ENCODE measurements around the gene PSMD1.
"Not testable (repeated sequence)": the region's sequence is repeated elsewhere in the genome, so short reads cannot be mapped to it uniquely, and the experiment has no call there.

PSMD1 gene

GRCh38 chr2:231059756-231060155, 3.1 kb downstream of the PSMD1 start:
- H3K9me3 ChIP-seq (ENCODE audit: control insufficient read depth in 2 of 2, low read length in 2 of 2) = no peaks in the 10 kb centered on the region
- H3K27me3 ChIP-seq (ENCODE audit: control insufficient read depth in 1 of 2, insufficient read depth in 2 of 2, low read length in 2 of 2) = no peaks in the 10 kb centered on the region
- H3K4me1 ChIP-seq (ENCODE audit: control insufficient read depth, insufficient read depth, low read length) = peaks cover 25% of the 10 kb centered on the region
- no peak overlapping the region for H3K27ac ChIP-seq (ENCODE audit: low read length)
- no peak overlapping the region for H3K4me3 ChIP-seq (ENCODE audit: low read length in 2 of 2)
- H3K9ac ChIP-seq (ENCODE audit: low read length in 2 of 2) = no peak overlapping the region
- H3K36me3 ChIP-seq (ENCODE audit: control insufficient read depth in 2 of 2, insufficient read depth in 2 of 2, low read length in 2 of 2) = peaks cover 8 to 17% of the 10 kb centered on the region in 2 donors

DNA sequence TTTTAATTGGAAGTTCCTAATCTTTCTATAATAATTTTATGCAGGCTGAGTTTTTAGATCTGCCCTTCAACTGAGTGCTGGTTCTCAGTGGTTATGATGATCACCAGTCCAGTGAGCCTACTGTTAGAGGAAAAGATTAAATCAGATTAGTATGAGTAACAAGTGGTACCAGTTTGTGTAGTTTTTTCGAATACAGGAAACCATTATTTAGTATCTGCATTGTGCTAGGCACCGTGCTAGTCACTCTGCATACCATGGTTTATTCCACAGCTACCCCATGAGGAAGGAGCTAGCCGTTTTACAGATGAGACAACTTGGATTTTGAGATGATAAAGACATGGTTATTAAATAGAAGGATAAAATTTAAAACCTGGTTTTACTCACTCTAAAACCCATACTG, 6.1 kb downstream of the PSMD1 start:
- Histone ChIP-seq H3K4me1 (ENCODE audit: control insufficient read depth, insufficient read depth, low read length) (peaks cover 17% of the 10 kb centered on the region), H3K36me3 (ENCODE audit: control insufficient read depth in 2 of 2, insufficient read depth in 2 of 2, low read length in 2 of 2) (peaks cover 18 to 35% of the 10 kb centered on the region in 2 donors), H3K27ac (ENCODE audit: low read length) (no peak overlapping the region), H3K9me3 (ENCODE audit: control insufficient read depth in 2 of 2, low read length in 2 of 2) (no peaks in the 10 kb centered on the region), H3K4me3 (ENCODE audit: low read length in 2 of 2) (no peak overlapping the region), H3K9ac (ENCODE audit: low read length in 2 of 2) (no peak overlapping the region), H3K27me3 (ENCODE audit: control insufficient read depth in 1 of 2, insufficient read depth in 2 of 2, low read length in 2 of 2) (no peaks in the 10 kb centered on the region)

DNA sequence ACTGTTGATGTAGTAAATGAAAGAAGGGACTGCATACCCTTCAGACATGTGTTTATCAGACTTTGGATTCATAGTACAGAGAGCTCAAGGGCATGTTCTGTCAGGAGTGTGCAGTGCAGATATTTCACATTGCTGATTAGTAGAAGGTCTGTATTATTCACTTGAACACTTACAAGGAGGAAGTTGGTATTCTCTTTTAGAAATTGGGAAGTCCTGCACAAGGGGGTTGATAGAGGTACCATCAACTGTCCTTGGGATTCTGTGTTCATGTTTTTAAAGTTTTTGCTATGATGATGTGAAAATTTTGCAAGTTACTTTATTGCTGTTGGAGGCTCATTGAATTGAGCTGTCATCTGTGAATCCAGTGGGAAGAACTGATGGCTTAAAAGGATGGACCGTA, 6.7 kb downstream of the PSMD1 start:
- Histone ChIP-seq H3K9me3 (ENCODE audit: control insufficient read depth in 2 of 2, low read length in 2 of 2) (no peaks in the 10 kb centered on the region), H3K27ac (ENCODE audit: low read length) (no peak overlapping the region), H3K4me1 (ENCODE audit: control insufficient read depth, insufficient read depth, low read length) (peaks cover 12% of the 10 kb centered on the region), H3K4me3 (ENCODE audit: low read length in 2 of 2) (no peak overlapping the region), H3K9ac (ENCODE audit: low read length in 2 of 2) (no peak overlapping the region), H3K36me3 (ENCODE audit: control insufficient read depth in 2 of 2, insufficient read depth in 2 of 2, low read length in 2 of 2) (peaks cover 23 to 41% of the 10 kb centered on the region in 2 donors), H3K27me3 (ENCODE audit: control insufficient read depth in 1 of 2, insufficient read depth in 2 of 2, low read length in 2 of 2) (no peaks in the 10 kb centered on the region)

- no peaks in the 10 kb centered on the region for H3K9me3 ChIP-seq (ENCODE audit: control insufficient read depth in 2 of 2, low read length in 2 of 2)
- no peak overlapping the region for H3K9ac ChIP-seq (ENCODE audit: low read length in 2 of 2)
- H3K4me3 ChIP-seq (ENCODE audit: low read length in 2 of 2) = no peak overlapping the region
- no peaks in the 10 kb centered on the region for H3K27me3 ChIP-seq (ENCODE audit: control insufficient read depth in 1 of 2, insufficient read depth in 2 of 2, low read length in 2 of 2)
- peaks cover 29 to 46% of the 10 kb centered on the region in 2 donors for H3K36me3 ChIP-seq (ENCODE audit: control insufficient read depth in 2 of 2, insufficient read depth in 2 of 2, low read length in 2 of 2)
- no peak overlapping the region for H3K27ac ChIP-seq (ENCODE audit: low read length)
- H3K4me1 ChIP-seq (ENCODE audit: control insufficient read depth, insufficient read depth, low read length) = no peaks in the 10 kb centered on the region
These were observed 9.3 kb downstream of the PSMD1 start for GRCh38 chr2:231065966-231066365.

GRCh38 chr2:231067531-231067930, 10.9 kb downstream of the PSMD1 start:
- H3K27ac ChIP-seq (ENCODE audit: low read length); H3K4me1 ChIP-seq (ENCODE audit: control insufficient read depth, insufficient read depth, low read length): not testable (repeated sequence)
- peaks cover 34 to 51% of the 10 kb centered on the region in 2 donors for H3K36me3 ChIP-seq (ENCODE audit: control insufficient read depth in 2 of 2, insufficient read depth in 2 of 2, low read length in 2 of 2)

GRCh38 chr2:231068525-231069222, 12.0 kb downstream of the PSMD1 start:
- H3K27me3 ChIP-seq (ENCODE audit: control insufficient read depth in 1 of 2, insufficient read depth in 2 of 2, low read length in 2 of 2) = no peaks in the 10 kb centered on the region
- no peak overlapping the region for H3K4me3 ChIP-seq (ENCODE audit: low read length in 2 of 2)
- H3K27ac ChIP-seq (ENCODE audit: low read length) = no peak overlapping the region
- H3K9me3 ChIP-seq (ENCODE audit: control insufficient read depth in 2 of 2, low read length in 2 of 2) = no peaks in the 10 kb centered on the region
- H3K36me3 ChIP-seq (ENCODE audit: control insufficient read depth in 2 of 2, insufficient read depth in 2 of 2, low read length in 2 of 2) = peaks cover 30 to 50% of the 10 kb centered on the region in 2 donors
- no peaks in the 10 kb centered on the region for H3K4me1 ChIP-seq (ENCODE audit: control insufficient read depth, insufficient read depth, low read length)
- no peak overlapping the region for H3K9ac ChIP-seq (ENCODE audit: low read length in 2 of 2)

More at GRCh38 chr2:231067531-231067930, 10.9 kb downstream of the PSMD1 start:
- H3K9ac ChIP-seq (ENCODE audit: low read length in 2 of 2); H3K27me3 ChIP-seq (ENCODE audit: control insufficient read depth in 1 of 2, insufficient read depth in 2 of 2, low read length in 2 of 2); H3K9me3 ChIP-seq (ENCODE audit: control insufficient read depth in 2 of 2, low read length in 2 of 2); H3K4me3 ChIP-seq (ENCODE audit: low read length in 2 of 2): not testable (repeated sequence)

DNA sequence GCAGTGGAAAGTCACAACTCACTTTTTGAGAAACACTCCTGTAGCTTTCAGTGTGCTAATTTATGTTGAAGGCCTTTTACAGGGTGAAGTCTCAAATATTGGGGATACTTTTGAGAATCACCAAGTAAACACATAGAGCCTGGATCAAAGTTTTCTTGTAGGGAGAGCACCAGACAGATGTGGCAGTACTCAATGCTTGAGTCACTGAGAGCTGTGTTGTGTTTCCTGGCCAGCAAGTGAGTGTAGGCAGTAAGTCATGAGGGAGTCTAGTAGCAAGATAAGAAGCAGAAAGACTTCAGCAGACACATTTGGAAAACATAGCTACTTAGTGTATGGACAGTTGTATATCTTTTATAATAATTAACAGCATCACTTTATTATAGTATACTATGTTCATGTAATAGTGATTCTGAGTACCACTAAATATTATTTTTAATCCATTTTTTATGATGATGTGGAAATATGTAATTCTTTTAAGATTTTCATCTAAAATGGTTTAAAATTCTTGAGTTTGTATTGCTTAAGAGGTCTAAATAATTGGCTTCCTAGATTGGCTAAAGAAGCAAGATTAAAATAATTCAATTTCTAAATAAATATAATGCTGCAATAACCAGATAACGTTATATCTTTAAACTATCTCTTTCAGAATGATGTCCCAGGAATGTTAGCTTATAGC, 12.8 kb downstream of the PSMD1 start:
- Histone ChIP-seq H3K36me3 (ENCODE audit: control insufficient read depth in 2 of 2, insufficient read depth in 2 of 2, low read length in 2 of 2) (peaks cover 30 to 43% of the 10 kb centered on the region in 2 donors), H3K4me3 (ENCODE audit: low read length in 2 of 2) (no peak overlapping the region), H3K4me1 (ENCODE audit: control insufficient read depth, insufficient read depth, low read length) (no peaks in the 10 kb centered on the region), H3K9me3 (ENCODE audit: control insufficient read depth in 2 of 2, low read length in 2 of 2) (no peaks in the 10 kb centered on the region), H3K9ac (ENCODE audit: low read length in 2 of 2) (no peak overlapping the region), H3K27me3 (ENCODE audit: control insufficient read depth in 1 of 2, insufficient read depth in 2 of 2, low read length in 2 of 2) (no peaks in the 10 kb centered on the region), H3K27ac (ENCODE audit: low read length) (no peak overlapping the region)

DNA sequence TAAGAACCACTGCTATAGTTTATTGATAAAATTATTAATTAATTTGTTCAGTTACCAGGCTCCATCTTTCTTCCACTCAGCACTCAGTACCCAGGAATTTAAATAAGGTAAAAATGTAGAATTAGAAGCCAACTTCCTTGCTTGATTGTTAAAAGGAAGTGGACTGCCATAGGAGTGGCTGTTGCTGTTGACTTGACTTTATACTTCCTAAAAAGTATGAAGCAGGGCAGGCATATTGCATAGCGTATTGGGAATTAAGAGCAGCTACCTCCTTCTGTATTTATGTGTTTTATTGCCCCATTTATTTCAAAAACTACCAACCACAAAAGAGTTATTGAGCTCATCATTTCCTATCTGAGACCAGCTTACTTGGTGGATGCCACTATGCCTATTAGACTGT, 27.9 kb downstream of the PSMD1 start:
- Histone ChIP-seq H3K27ac (ENCODE audit: low read length) (no peak overlapping the region), H3K27me3 (ENCODE audit: control insufficient read depth in 1 of 2, insufficient read depth in 2 of 2, low read length in 2 of 2) (no peaks in the 10 kb centered on the region), H3K9ac (ENCODE audit: low read length in 2 of 2) (no peak overlapping the region), H3K36me3 (ENCODE audit: control insufficient read depth in 2 of 2, insufficient read depth in 2 of 2, low read length in 2 of 2) (peaks cover 44 to 53% of the 10 kb centered on the region in 2 donors), H3K9me3 (ENCODE audit: control insufficient read depth in 2 of 2, low read length in 2 of 2) (no peaks in the 10 kb centered on the region), H3K4me1 (ENCODE audit: control insufficient read depth, insufficient read depth, low read length) (no peaks in the 10 kb centered on the region), H3K4me3 (ENCODE audit: low read length in 2 of 2) (no peak overlapping the region)

GRCh38 chr2:231088754-231089153, 32.1 kb downstream of the PSMD1 start:
- Histone ChIP-seq H3K9ac (ENCODE audit: low read length in 2 of 2) (no peak overlapping the region), H3K4me3 (ENCODE audit: low read length in 2 of 2) (no peak overlapping the region), H3K4me1 (ENCODE audit: control insufficient read depth, insufficient read depth, low read length) (no peaks in the 10 kb centered on the region), H3K9me3 (ENCODE audit: control insufficient read depth in 2 of 2, low read length in 2 of 2) (no peaks in the 10 kb centered on the region), H3K27me3 (ENCODE audit: control insufficient read depth in 1 of 2, insufficient read depth in 2 of 2, low read length in 2 of 2) (no peaks in the 10 kb centered on the region), H3K36me3 (ENCODE audit: control insufficient read depth in 2 of 2, insufficient read depth in 2 of 2, low read length in 2 of 2) (peaks cover 23 to 35% of the 10 kb centered on the region in 2 donors), H3K27ac (ENCODE audit: low read length) (no peak overlapping the region)

GRCh38 chr2:231093933-231094332, 37.3 kb downstream of the PSMD1 start:
- Histone ChIP-seq H3K27ac (ENCODE audit: low read length) (no peak overlapping the region), H3K4me1 (ENCODE audit: control insufficient read depth, insufficient read depth, low read length) (no peaks in the 10 kb centered on the region), H3K9ac (ENCODE audit: low read length in 2 of 2) (no peak overlapping the region), H3K27me3 (ENCODE audit: control insufficient read depth in 1 of 2, insufficient read depth in 2 of 2, low read length in 2 of 2) (no peaks in the 10 kb centered on the region), H3K4me3 (ENCODE audit: low read length in 2 of 2) (no peak overlapping the region), H3K36me3 (ENCODE audit: control insufficient read depth in 2 of 2, insufficient read depth in 2 of 2, low read length in 2 of 2) (peaks cover 3 to 16% of the 10 kb centered on the region in 2 donors), H3K9me3 (ENCODE audit: control insufficient read depth in 2 of 2, low read length in 2 of 2) (no peaks in the 10 kb centered on the region)

- Histone ChIP-seq H3K9ac (ENCODE audit: low read length in 2 of 2) (no peak overlapping the region), H3K9me3 (ENCODE audit: control insufficient read depth in 2 of 2, low read length in 2 of 2) (peaks cover 2 to 3% of the 10 kb centered on the region in 2 donors), H3K27ac (ENCODE audit: low read length) (no peak overlapping the region), H3K36me3 (ENCODE audit: control insufficient read depth in 2 of 2, insufficient read depth in 2 of 2, low read length in 2 of 2) (peaks cover 3 to 16% of the 10 kb centered on the region in 2 donors), H3K4me3 (ENCODE audit: low read length in 2 of 2) (no peak overlapping the region), H3K27me3 (ENCODE audit: control insufficient read depth in 1 of 2, insufficient read depth in 2 of 2, low read length in 2 of 2) (no peaks in the 10 kb centered on the region), H3K4me1 (ENCODE audit: control insufficient read depth, insufficient read depth, low read length) (no peaks in the 10 kb centered on the region)
These were observed 38.2 kb downstream of the PSMD1 start for GRCh38 chr2:231094736-231095346.

All from stomach smooth muscle (tissue), 2 donors.